Caki2 (cell line): Measurements from ENCODE around the gene TBC1D32. TPM values are rescaled to one million over a fixed set of nuclear protein-coding genes. Genes with fewer than 3 reads are reported as not detected.
"Not testable (repeated sequence)": the region's sequence is repeated elsewhere in the genome, so short reads cannot be mapped to it uniquely, and the experiment has no call there.

Experiments
- DNase-seq: peaks from one replicate; pipeline ENCODE4 v3.0.0-alpha.2; 2015; ENCODE audit warnings: low read depth
- in situ Hi-C: cut with HindIII; loops from 2 replicates; pipeline ENCODE4 v1.10.0; 2016; ENCODE audit warnings: low sequenced_read_pairs, low pct_unique_long_range_greater_than_20kb, mixed read lengths
- total RNA-seq: library from RNA; depleted of rRNA; stranded (reverse); fragments of >200 nt; shearing (Covaris generic); gene quantifications from 2 replicates; pipeline ENCODE4 v1.2.3, GENCODE V29; 2014; ENCODE audit warnings: low replicate concordance

The TBC1D32 gene
- total RNA-seq, 1 experiment from 2014 or later, result 3.8 TPM

DNA sequence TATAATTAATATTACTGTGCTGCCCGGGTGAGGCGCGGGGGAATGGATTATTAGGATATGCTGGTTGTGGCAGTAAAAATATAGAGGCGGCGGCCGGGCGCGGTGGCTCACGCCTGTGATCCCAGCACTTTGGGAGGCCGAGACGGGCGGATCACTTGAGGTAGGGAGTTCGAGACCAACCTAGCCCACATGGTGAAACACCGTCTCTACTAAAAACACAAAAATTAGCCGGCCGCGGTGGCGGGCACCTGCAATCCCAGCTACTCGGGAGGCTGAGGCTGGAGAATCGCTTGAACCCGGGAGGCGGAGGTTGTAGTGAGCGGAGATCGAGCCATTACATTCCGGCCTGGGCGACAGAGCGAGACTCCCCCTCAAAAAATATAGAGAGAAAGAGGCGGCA lies 586 bp downstream of the TBC1D32 start:
- in situ Hi-C loops, DNase-seq: not testable (repeated sequence)

DNA sequence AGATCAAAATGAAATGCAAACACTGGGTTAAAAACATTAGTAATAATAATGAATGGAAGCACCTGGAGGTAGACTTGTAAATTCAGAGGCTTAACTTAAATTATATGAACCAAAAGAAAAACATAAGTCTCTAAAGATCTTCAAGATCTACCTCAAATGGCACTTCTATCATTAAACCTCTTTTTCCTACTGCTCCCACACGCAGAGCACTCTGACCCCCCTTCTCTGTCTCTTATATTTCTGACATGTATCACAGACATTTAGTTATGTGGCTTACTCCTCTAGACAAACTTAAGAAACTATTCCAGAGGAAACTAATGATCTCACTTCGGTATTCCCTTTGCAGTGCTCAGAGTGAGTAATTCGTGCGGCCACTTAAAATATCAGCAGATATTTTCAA lies 1.1 kb downstream of the TBC1D32 start:
- DNase-seq, result peak; percentile 13

DNA sequence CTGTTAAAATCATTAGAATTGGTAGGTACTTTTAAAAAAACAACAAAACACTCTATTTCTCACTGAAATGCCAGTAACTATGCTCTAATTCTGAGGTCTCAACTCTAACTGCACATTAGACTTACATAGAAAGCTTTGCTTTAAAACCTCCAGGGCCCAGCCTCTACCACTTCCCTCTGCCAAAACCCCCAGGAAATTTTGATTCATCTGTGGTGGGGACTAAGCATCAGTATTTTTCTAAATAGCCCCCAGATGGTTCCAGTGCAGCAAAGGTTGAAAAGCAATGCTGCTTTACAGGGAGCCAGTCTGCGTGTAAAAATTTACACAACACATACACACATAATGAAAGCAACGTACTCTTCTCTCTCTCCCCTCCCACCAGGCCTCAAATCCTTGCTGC lies 3.8 kb downstream of the TBC1D32 start:
- in situ Hi-C loops, result no loop called here

More for the DNA sequence above, 1.1 kb downstream of the TBC1D32 start:
- in situ Hi-C loops, result no loop called here

DNA sequence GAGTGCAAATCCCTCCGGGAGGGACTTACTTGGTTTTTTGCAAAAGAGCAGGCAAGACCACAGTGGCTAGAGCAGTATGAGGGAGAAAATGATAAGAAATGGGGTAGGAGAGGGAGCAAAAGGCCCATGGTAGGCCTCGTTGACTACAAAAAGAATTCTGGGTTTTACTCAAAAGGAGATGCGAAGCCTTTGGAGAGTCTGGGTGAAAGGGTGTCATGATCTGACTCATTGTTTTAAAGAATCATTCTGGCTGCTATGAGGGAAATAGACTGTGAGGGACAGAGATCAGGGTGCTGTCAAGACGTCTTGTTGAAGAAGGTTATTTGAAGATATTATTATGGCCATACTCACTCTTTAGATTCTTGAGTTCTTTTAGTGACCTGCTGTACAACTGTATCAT lies 13.0 kb downstream of the TBC1D32 start:
- DNase-seq, result no peak
- in situ Hi-C loops, result no loop called here

More for the DNA sequence above, 3.8 kb downstream of the TBC1D32 start:
- DNase-seq, result no peak

DNA sequence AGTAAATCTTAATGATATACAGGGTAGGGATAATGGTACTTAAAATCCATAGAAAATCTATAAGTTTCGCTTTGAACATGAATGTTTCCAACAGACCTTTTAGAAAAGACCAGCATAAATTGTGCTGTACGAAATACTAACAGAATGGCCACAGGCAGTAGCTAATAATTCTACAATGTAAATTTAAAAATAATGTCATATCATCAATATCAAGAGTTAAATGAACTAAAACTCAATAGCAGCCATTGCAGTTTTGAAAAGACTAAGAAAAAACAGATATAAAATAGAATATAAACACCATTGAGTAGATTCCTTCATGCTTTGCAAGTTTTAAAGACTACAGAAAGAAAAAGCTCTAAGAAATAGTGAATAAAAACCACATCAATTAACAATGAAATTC lies 14.7 kb downstream of the TBC1D32 start:
- in situ Hi-C loops, result no loop called here
- DNase-seq, result no peak

DNA sequence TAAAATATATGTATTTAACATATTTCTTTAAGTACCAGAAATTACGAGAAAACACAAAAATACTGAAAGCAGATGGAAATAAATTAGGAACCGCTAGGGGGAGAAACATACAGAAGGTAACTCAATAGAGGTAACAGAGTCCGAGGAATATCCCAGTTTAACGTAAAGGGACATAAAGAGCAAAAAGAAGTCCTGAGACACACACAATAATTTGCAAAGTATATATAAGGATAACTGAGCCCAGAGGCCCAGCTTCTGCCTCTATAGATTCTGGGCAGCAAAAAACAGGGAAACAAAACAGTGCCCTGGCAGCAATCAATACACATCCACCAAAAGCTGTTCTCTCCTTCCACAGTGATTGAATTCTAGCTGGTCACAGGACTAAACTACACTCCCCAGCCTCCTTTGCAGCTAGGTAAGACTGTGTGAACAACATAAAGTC lies 15.1 kb downstream of the TBC1D32 start:
- DNase-seq, result no peak
- in situ Hi-C loops, result no loop called here

DNA sequence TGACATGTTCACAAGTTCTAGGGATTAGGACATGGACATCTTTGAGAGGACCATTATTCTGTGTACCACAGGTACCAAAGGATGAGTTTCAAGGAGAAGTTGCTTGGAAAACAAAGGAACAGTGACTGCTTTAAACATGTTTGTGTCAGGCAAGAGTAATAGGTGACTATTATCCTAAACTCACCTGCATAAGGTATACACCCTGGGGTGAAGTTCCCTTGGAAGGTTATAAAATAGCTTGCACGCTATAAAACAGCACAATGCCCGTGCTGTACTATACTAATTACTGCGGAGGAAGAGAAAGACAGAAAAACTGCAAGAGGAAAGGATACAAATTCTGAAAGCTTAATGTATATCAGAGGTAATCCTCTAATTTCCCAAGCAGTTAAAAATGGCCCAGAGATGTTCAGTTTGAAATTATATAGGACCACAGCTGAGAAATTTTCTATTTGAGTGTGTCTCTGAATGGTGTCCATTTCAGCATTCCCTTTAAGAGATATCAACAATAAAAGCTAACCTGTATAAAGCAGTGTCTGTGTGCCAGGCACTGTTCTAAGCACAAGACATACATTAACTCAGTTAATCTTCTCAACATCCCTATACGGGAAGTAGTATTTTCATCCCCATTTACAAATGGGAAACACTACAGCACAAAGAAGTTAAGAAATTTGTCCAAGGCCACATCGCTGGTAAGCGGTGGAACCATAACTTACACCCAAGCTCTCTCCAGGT lies 19.7 kb downstream of the TBC1D32 start:
- DNase-seq, result no peak
- in situ Hi-C loops, result no loop called here

DNA sequence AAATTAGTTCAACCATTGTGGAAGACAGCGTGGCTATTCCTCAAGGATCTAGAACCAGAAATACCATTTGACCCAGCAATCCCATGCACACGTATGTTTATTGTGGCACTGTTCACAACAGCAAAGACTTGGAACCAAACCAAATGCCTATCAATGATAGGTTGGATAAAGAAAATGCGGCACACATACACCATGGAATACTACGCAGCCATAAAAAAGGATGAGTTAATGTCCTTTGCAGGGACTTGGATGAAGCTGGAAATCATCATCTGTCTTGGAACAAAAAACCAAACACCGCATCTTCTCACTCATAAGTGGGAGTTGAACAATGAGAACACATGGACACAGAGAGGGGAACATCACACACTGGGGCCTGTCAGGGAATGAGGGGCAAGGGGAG lies 22.5 kb downstream of the TBC1D32 start:
- in situ Hi-C loops, DNase-seq: not testable (repeated sequence)

DNA sequence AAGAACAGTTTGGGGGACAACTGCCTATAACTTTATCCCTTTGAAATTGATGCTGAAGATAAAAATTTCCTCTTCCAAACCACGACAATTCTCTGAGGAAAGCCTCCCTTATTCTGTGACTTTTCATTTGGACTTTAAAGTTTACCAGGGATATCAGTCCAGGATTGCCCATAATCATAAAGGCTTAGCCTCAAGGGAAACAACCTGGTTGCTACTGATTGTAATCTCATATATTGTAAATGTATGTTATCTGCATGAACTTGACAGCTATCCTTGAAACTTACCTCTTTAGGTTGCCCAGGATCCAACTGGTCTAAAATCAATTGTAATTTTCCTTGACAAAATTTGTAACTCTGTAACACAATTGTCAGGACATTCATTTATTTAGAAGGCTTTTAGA lies 23.8 kb downstream of the TBC1D32 start:
- in situ Hi-C loops, result no loop called here
- no peak for DNase-seq

DNA sequence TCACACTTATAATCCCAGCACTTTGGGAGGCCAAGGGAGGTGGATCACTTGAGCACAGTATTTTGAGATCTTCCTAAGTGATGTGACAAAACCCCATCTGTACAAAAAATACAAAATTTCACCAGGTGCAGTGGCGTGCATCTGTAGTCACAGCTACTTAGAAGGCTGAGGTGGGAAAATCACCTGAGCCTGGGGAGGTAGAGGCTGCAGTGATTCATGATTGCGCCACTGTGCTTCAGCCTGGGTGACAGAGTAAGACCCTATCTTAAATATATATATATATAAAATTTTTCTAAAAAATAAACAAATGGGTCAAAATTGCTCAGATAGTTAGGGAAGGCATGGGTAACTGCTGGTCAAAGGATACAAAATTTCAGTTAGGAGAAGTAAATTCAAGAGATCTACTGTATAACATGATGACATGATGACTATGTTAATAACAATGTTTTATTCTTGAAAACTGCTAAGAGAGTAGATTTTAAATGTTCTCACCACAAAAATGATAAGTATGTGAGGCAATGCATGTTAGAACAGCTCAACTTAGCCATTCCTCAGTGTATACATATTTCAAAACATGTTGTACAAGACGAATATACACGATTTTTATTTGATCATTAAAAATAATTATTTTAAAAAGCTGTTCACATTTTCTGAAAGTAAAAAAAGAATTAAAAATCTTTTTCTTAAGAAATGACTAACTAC lies 24.4 kb downstream of the TBC1D32 start:
- no peak for DNase-seq
- in situ Hi-C loops, result no loop called here

DNA sequence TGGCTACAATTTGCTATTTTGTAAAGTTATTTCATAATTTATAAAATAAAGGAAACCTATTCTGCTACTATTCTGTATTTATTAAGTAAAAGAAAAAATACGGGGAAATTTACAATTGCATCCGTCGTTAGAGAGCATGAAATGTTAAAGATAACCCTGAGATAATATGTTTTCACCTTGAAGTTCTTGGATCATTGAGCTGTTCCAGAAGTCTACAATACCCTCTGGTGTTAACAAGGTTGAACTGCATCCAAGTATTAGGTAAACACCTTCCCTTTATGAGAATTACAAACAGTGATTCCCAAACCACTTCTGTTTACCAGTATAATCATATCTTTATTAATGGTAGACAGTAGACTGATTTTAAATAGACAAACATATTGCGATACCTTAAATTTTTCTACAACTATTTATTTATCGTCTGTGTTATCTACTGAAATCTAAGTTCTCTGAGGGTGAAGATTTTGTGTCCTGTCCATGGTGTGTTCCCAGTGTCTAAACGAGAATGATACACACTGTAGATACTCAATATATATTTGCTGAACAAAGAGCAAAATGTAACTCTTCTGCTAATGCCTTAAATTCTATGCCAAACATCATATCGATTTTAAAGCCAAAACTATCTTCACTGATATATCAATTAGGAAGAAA lies 28.2 kb downstream of the TBC1D32 start:
- DNase-seq, result peak; percentile 4

DNA sequence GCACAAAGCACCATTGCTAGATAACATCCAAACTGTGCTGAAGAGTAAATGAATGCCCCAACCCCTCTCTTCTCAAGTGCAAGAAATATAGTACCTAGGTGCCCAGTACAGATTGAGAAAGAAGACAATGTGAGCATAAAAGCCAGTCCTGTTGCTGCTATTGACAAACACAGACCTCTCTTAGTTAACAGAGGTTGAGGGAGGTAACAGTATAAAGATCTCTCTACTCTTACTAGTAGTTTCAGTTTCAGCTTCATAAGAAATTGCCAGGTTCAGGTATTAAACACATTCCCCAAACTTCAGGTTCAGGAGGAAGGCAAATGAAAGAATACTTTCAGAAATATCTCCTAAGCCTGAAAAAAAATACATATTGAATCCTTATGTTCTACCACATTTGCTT lies 31.4 kb downstream of the TBC1D32 start:
- in situ Hi-C loops, result no loop called here
- DNase-seq, result no peak

More for the DNA sequence above, 28.2 kb downstream of the TBC1D32 start:
- in situ Hi-C loops, result no loop called here

DNA sequence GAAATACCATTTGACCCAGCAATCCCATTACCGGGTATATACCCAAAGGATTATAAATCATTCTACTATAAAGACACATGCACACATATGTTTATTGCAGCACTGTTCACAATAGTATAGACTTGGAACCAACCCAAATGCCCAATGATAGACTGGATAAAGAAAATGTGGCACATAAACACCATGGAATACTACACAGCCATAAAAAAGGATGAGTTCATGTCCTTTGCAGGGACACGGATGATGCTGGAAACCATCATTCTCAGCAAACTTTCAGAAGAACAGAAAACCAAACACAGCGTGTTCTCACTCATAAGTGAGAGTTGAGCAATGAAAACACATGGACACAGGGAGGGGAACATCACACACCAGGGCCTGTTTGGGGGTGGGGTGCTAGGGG lies 33.1 kb downstream of the TBC1D32 start:
- DNase-seq, in situ Hi-C loops: not testable (repeated sequence)

DNA sequence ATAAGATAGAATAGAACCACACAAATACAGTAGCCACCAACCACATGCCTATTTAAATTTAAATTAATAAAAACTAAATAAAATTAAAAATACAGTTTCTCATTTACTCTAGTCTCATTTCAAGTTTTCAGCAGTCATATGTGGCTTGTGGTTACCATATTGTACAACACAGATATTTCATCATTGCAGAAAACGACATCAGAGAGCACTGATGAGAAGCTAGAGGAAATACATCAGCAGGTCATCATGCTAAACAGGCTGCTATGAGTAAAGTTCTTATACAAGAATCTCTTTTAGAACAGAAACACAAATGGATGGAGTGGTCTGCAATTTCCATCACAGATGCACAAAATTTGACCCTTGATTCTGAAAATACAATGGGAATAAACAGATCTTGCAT lies 36.6 kb downstream of the TBC1D32 start:
- DNase-seq, result no peak
- in situ Hi-C loops, result no loop called here

DNA sequence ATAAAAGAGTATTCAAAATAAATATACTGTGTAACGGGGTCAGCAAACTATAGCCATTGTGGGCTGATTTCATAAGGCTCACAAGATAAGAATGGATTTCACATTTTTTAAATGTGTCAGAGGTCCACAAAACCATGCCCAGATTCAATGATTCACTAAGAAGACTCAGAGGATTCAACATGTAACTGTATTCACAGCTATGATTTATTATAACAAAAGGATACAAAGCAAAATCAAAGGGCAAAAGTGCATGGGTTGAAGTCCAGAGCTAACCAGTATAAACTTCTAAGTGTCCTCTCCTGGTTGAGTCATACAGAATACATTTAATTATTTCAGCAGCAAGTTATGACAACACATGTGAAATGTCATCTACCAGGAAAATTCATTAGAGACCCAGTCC lies 49.2 kb downstream of the TBC1D32 start:
- no peak for DNase-seq
- in situ Hi-C loops, result no loop called here

DNA sequence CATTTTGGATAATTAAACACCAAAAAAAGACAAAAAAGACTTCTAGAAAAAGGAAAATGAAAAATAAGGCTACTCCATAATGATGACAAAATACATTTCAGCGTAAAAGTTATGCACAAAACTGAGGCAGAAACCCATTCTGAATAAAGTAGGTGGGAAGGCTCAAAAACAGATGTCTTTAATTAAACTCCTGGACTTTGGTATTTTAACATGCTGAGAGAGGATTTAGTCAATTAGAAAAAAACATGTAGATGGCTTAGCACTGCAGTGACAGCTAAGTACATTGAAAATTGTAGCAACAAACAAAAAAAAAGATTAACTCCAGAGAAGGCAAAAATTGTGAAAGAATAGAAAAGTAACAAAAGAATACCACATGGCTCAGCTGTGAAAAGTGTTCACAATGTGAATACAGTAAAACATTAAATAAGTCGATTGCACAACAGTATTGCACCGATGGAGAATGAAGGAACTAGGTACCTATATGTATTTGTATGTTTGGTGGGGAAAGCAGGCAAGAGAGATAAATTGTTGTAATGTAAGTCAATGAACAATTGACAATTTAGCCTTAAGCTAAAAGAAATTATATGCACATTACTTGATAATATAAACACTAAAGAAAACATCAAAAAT lies 59.5 kb downstream of the TBC1D32 start:
- in situ Hi-C loops, result no loop called here

DNA sequence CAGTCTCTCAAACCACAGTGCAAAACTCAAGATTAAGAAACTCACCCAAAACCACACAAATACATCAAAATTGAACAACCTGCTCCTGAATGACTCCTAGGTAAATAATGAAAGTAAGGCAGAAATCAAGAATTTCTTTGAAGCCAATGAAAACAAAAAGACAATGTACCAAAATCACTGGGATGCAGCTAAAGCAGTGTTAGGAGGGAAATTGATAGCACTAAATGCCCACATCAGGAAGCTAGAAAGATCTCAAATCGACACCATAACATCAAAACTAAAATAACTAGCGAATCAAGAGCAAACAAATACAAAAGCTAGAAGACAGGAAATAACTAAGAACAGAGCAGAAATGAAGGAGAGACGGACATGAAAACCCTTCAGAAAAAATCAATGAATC lies 70.5 kb downstream of the TBC1D32 start:
- in situ Hi-C loops, result no loop called here
- DNase-seq, result no peak

More for the DNA sequence above, 59.5 kb downstream of the TBC1D32 start:
- DNase-seq, result no peak

DNA sequence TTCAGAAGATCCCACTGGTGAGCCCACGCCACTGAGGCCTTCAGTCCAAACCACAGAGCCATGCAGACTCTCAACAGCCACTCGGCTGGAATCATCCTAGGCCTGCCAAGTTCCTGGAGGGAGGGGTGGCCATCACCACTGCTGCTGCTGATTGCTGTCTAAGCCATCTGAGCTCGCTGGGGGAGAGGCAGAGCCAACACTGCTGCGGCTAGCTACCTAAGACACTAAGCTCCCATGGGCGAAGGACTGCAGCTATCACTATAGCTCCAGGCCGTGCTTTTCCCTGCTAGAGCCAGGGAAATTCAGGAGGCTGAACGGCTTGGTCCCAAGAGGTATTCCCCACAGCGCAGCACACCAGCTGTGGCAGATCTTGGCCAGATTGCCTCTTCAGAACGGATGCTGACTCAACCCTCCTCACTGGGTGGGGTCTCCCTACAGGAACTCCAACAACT lies 73.6 kb downstream of the TBC1D32 start:
- no peak for DNase-seq
- in situ Hi-C loops, result no loop called here

DNA sequence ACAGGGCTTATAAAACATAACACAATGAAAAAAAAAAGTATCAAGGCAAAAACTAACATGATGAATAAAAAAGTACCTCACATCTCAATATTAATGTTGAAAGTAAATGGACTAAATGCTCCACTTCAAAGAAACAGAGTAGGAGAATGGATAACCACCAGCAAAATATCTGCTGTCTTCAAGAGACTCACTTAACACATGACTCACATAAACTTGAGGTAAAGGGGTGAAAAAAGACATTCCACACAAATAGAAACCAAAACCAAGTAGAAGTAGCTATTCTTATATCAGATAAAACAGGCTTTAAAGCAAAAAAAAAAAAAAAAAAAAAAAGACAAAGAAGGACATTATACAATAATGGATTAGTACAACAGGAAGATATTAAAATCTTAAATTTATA lies 86.9 kb downstream of the TBC1D32 start:
- in situ Hi-C loops, result no loop called here

More for the DNA sequence above, 86.9 kb downstream of the TBC1D32 start:
- no peak for DNase-seq
